Endothelial cell of umbilical vein (primary cell): Measurements from ENCODE around the gene BAX. TPM values are rescaled to one million over a fixed set of nuclear protein-coding genes. Genes with fewer than 3 reads are reported as not detected.

Experiments used
- BruUV-seq: library from RNA; stranded (reverse); fragments of 400-500 nt; replicated peaks from 2 replicates; lab custom pipeline; 2021; lab: Mats Ljungman, UMichigan
- CTCF ChIA-PET: fragments of 300-600, 350-600 bp; sonication (Branson Sonifier 250); formaldehyde crosslinking; loops from one replicate; lab custom pipeline; 2021; ENCODE audit warnings: antibody characterized with exemption, inconsistent platforms; lab: Charles Lee
- POLR2A ChIA-PET: fragments of 300-600, 350-600 bp; sonication (Branson Sonifier 250); formaldehyde crosslinking; loops from one replicate; lab custom pipeline; 2021; ENCODE audit warnings: antibody characterized with exemption, inconsistent platforms; lab: Charles Lee
- DNase-seq: peaks from one replicate; pipeline ENCODE4 v3.0.0-alpha.2; 2011; ENCODE audit warnings: low read depth, low spot score
- FAIRE-seq: peaks from 2 replicates; lab custom pipeline; 2011; peaks lifted over from hg19 to GRCh38; lab: Jason Lieb, UNC
- H2AFZ ChIP-seq: 2 replicates; pipeline ENCODE4 v1.6.0; 2012; ENCODE audit warnings: low read depth, low read length, control low read depth, inconsistent platforms
- H3K27ac ChIP-seq: 2 replicates; pipeline ENCODE4 v1.5.1; 2011; ENCODE audit warnings: low read depth, mild to moderate bottlenecking, control low read depth, low read length, moderate library complexity; ENCODE audit not compliant: insufficient read depth
- H3K27me3 ChIP-seq, 2 experiments: 2 replicates each; pipeline versions ENCODE4 v1.6.0 to v1.6.1; 2011; ENCODE audit warnings: low read length in 2 of 2, mixed read lengths in 1 of 2; ENCODE audit not compliant: control insufficient read depth in 2 of 2, insufficient read depth in 2 of 2
- H3K36me3 ChIP-seq, 2 experiments: 2 replicates in 1 of 2; 3 replicates in 1 of 2; pipeline ENCODE4 v1.5.1; 2011; ENCODE audit warnings: low read length in 2 of 2, mild to moderate bottlenecking in 1 of 2, moderate library complexity in 1 of 2; ENCODE audit not compliant: control insufficient read depth in 2 of 2, insufficient read depth in 2 of 2; ENCODE audit errors: extremely low read depth in 1 of 2
- H3K4me1 ChIP-seq: 3 replicates; pipeline ENCODE4 v1.5.1; 2011; ENCODE audit warnings: mild to moderate bottlenecking, low read length; ENCODE audit not compliant: control insufficient read depth, insufficient read depth; ENCODE audit errors: extremely low read depth
- H3K4me2 ChIP-seq: 2 replicates; pipeline ENCODE4 v1.6.1; 2011; ENCODE audit warnings: low read length, control low read depth, mixed read lengths; ENCODE audit not compliant: insufficient read depth
- H3K4me3 ChIP-seq, 3 experiments: fragments of 200-600 bp in 1 of 3; sonication (generic), shearing (Covaris generic) in 1 of 3; replicated peaks in 1 of 3; 2 replicates each; pipeline ENCODE4 v1.5.1; 2011 to 2016; ENCODE audit warnings: control low read depth in 3 of 3, low read length in 3 of 3, mild to moderate bottlenecking in 2 of 3, inconsistent platforms in 1 of 3, low read depth in 1 of 3, moderate library complexity in 1 of 3; ENCODE audit not compliant: insufficient read depth in 1 of 3
- H3K79me2 ChIP-seq: 2 replicates; pipeline ENCODE4 v1.6.0; 2012; ENCODE audit warnings: low read length, inconsistent platforms; ENCODE audit not compliant: control insufficient read depth, insufficient read depth
- H3K9ac ChIP-seq: replicated peaks from 2 replicates; pipeline ENCODE3; 2011; ENCODE audit warnings: low read length, control low read depth; ENCODE audit not compliant: insufficient read depth; ENCODE audit errors: extremely low read depth
- H3K9me1 ChIP-seq: replicated peaks from 3 replicates; pipeline ENCODE4 v1.6.0; 2011; ENCODE audit warnings: mild to moderate bottlenecking, low read length; ENCODE audit not compliant: control insufficient read depth, insufficient read depth; ENCODE audit errors: extremely low read depth
- H3K9me3 ChIP-seq: replicated peaks from 2 replicates; pipeline ENCODE4 v1.5.1; 2012; ENCODE audit warnings: low read length, inconsistent platforms; ENCODE audit not compliant: control insufficient read depth, insufficient read depth
- H4K20me1 ChIP-seq: replicated peaks from 2 replicates; pipeline ENCODE3; 2011; ENCODE audit warnings: mild to moderate bottlenecking, low read length; ENCODE audit not compliant: control insufficient read depth, insufficient read depth; ENCODE audit errors: extremely low read depth
- EZH2 ChIP-seq: IDR thresholded peaks from 2 replicates; pipeline ENCODE4 v1.6.1; 2012; ENCODE audit warnings: borderline replicate concordance, low read depth, mild to moderate bottlenecking, moderate library complexity, low read length, inconsistent platforms; ENCODE audit not compliant: severe bottlenecking
- FOS ChIP-seq: IDR thresholded peaks from 2 replicates; pipeline ENCODE4 v1.6.1; 2011; ENCODE audit warnings: mild to moderate bottlenecking, low read length, moderate library complexity, borderline replicate concordance; ENCODE audit not compliant: insufficient read depth
- GATA2 ChIP-seq: IDR thresholded peaks from 2 replicates; pipeline ENCODE4 v1.7.0; 2011; ENCODE audit warnings: low read depth, mild to moderate bottlenecking, moderate library complexity, mixed read lengths, low read length; ENCODE audit not compliant: insufficient read length, insufficient read depth
- JUN ChIP-seq: IDR thresholded peaks from 2 replicates; pipeline ENCODE4 v1.6.1; 2011; ENCODE audit warnings: borderline replicate concordance, low read depth; ENCODE audit not compliant: insufficient read length, insufficient read depth
- MAX ChIP-seq: IDR thresholded peaks from 2 replicates; pipeline ENCODE4 v1.6.1; 2011; ENCODE audit not compliant: insufficient read depth, insufficient read length
- MYC ChIP-seq: IDR thresholded peaks from one replicate; pipeline ENCODE4 v1.6.1; 2011; ENCODE audit warnings: mild to moderate bottlenecking, low read depth, low read length
- POLR2A ChIP-seq: IDR thresholded peaks from 2 replicates; pipeline ENCODE4 v1.6.1; 2012; ENCODE audit warnings: low read depth, mild to moderate bottlenecking, control low read depth, low read length
- POLR2AphosphoS5 ChIP-seq: IDR thresholded peaks from 2 replicates; pipeline ENCODE4 v1.6.1; 2012; ENCODE audit warnings: low read depth, mild to moderate bottlenecking, control low read depth, low read length, moderate library complexity; ENCODE audit not compliant: insufficient read depth
- dilution Hi-C: fragments of 300-500 bp; cut with MboI; formaldehyde crosslinking; loops from one replicate; pipeline ENCODE4 v1.15.0; 2019; ENCODE audit warnings: low sequenced_read_pairs; ENCODE audit not compliant: extremely low pct_ligation_motif_present
- intact Hi-C: fragments of 100-400 bp; cut with micrococcal nuclease; formaldehyde crosslinking; loops from one replicate; pipeline ENCODE4 v1.10.0; 2022
- polyA plus RNA-seq, 4 experiments: library from polyadenylated mRNA; depleted of rRNA in 3 of 4; stranded (reverse) in 3 of 4; unstranded in 1 of 4; fragments of >200 nt; gene quantifications; 2 replicates each; pipeline versions ENCODE4 v1.2.1 to v1.2.3, GENCODE V29; 2011 to 2012; ENCODE audit warnings: missing spikeins in 1 of 4
- total RNA-seq: library from RNA; stranded (reverse); gene quantifications from 2 replicates; pipeline ENCODE4 v1.2.3, GENCODE V29; 2021
- TF ChIP-seq, protein P1 (sequence below), 2 donors: IDR thresholded peaks; 1 replicate in 1 of 2; 2 replicates in 1 of 2; pipeline ENCODE4 v1.5.1; 2011; ENCODE audit warnings: low read length in 2 of 2, mild to moderate bottlenecking in 2 of 2, moderate library complexity in 2 of 2, control low read depth in 1 of 2, inconsistent platforms in 1 of 2, low read depth in 1 of 2; ENCODE audit not compliant: insufficient read depth in 1 of 2; ENCODE audit errors: extremely low read depth in 1 of 2

The BAX gene
- total and polyA plus RNA-seq, 2 donors (not counting 3 experiments of a cell fraction or from before 2014, with no cell fraction given): 267 to 283 TPM

GRCh38 chr19:48970139-48970766 lies 15.6 kb downstream of the BAX start:
- FAIRE-seq (no peak), DNase-seq (no peak)
- ChIA-PET CTCF (interaction anchor here (0.6 to 3.8 kb wide), 56 partner anchors 8 to 340 kb away, joined by 3 to 133 read pairs (median 6); partner anchors contain the start of genes BAX, BCAT2, CA11 and DHDH), POLR2A (interaction anchor here (0.5 to 1.6 kb wide), 5 partner anchors 11 to 370 kb away, joined by 3 to 6 read pairs (median 3); partner anchors contain the start of gene PPP1R15A)
- H3K27me3 ChIP-seq: no peaks in the 10 kb centered on the region
- no peak overlapping the region for H3K4me3 ChIP-seq
- peaks cover 5 to 18% of the 10 kb centered on the region in 2 experiments for H3K36me3 ChIP-seq
- H4K20me1 ChIP-seq: peaks cover 3% of the 10 kb centered on the region
- H2AFZ ChIP-seq: no peak overlapping the region
- no peak overlapping the region for H3K27ac ChIP-seq
- dilution Hi-C loops: no loop called here
- H3K9me1 ChIP-seq: no peaks in the 10 kb centered on the region
- no peak overlapping the region for H3K9ac ChIP-seq
- no TSS peak for BruUV-seq
- intact Hi-C loops: loop anchor here (5.0 kb wide), 1 partner anchor 333 kb away; the partner anchor contains the start of gene DBP
- H3K9me3 ChIP-seq: no peaks in the 10 kb centered on the region
- TF ChIP-seq POLR2AphosphoS5 (no peak), FOS (no peak), JUN (no peak), GATA2 (no peak), EZH2 (no peak), POLR2A (no peak), MAX (no peak), MYC (no peak)
- TF ChIP-seq, protein P1, sequence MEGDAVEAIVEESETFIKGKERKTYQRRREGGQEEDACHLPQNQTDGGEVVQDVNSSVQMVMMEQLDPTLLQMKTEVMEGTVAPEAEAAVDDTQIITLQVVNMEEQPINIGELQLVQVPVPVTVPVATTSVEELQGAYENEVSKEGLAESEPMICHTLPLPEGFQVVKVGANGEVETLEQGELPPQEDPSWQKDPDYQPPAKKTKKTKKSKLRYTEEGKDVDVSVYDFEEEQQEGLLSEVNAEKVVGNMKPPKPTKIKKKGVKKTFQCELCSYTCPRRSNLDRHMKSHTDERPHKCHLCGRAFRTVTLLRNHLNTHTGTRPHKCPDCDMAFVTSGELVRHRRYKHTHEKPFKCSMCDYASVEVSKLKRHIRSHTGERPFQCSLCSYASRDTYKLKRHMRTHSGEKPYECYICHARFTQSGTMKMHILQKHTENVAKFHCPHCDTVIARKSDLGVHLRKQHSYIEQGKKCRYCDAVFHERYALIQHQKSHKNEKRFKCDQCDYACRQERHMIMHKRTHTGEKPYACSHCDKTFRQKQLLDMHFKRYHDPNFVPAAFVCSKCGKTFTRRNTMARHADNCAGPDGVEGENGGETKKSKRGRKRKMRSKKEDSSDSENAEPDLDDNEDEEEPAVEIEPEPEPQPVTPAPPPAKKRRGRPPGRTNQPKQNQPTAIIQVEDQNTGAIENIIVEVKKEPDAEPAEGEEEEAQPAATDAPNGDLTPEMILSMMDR (IDR thresholded peaks at IDR 0.05; ENCODE audit: extremely low read depth in 1 of 2, insufficient read depth in 1 of 2, low read depth in 1 of 2, low read length in 2 of 2): no peak
- H3K4me1 ChIP-seq: no peaks in the 10 kb centered on the region
- no peak overlapping the region for H3K4me2 ChIP-seq
- H3K79me2 ChIP-seq: peaks cover 15% of the 10 kb centered on the region
